ENCODE measurements around the gene GAS2. TPM values are rescaled to one million over a fixed set of nuclear protein-coding genes. Genes with fewer than 3 reads are reported as not detected.

Gene GAS2
- total RNA-seq, 1 donor from 2014 or later, result 3.3 TPM

DNA sequence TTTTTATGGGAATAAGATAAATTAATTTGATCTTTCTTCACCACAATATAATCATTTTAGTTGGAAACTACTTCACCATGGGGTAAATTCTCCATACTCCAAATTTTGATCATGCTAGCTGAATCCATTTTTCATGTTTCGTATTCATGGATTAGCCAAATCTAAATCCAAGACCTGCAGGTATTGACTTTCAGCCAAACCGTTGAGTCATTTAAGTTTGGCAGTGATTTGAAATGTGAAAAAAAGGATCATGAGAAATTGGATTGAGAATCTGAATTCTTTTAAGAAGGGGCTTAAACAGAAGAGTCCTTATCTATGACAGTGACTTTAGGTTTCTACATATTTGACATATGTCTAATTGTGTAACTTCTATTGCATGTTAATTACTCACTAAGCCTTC lies 5.3 kb downstream of the GAS2 start:
- DNase-seq (ENCODE audit: low spot score), result no peak

DNA sequence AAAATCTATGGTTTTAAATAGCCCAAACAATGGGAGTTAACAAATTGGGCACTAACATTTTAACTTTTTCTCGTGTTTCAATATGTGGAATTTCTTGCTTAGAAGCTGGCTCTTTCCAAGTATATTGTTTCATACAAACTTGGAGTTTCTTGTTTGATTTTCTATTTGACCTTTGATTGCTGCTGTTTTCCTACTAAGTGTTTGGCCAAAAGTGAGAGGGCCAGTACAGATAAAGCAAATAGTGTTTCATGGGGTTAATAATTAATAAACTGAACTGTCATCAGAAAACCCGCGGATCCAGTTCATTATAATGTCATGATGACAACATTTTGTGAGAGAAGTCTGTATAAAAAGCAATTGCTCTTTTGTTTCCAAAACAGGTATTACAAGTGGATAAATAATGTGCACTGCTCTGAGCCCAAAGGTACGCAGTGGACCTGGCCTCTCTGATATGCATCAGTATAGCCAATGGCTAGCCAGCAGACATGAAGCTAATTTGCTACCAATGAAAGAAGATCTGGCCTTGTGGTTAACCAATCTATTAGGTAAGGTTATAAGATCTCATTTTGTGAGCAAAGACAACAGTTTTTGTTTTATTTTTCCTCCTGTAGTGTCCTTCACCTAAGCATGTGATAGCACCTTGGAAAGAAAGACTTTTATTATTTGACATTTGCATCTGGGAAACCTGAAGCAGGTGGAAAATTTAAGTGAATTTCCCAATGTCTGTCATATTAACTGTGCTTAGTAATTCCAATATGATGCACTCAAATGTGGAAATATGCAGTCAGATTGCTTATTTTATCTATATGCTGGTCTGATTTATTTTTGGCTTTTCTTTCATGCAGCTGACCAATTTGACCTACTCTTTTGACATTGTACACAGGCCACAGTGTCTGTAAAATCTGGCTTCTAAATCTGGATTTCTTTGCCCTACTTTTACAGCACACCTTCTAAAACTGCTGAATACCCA lies 8.3 kb downstream of the GAS2 start:
- no peak for DNase-seq (ENCODE audit: low spot score)

DNA sequence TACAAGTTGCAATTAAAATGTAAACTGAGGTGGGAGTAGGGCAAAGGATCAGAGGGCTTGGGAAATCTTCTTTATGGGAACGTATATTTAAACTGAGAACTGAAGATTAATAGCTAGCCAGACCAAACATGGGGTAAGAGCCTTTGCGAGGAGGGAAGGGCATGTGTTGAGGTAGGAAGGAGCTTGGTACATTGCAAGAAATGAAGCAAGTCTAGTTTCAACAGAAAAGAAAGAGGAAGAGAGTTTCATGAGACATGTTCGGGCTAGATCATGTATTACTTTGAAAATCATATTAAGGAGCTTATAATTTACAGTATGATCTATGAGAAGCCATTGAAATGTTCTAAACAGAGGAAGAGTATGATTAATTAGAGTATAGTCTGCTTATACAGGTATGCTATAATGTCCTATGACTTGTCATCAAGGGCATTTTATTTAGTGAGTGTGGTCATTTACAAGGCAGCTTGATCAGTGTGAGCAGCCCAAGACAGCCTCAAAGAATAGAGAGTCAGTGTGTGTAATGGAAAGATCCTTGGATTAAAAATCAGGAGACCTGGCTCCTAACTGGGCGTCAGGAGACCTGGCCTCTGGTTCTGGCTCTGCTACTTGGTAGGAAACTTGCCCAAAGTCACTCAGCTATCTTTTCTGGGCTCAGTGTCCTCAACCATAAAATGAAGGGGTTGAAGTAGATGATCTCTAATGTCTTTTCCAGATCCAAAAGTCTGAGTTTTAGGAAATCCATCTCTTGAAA lies 10.9 kb downstream of the GAS2 start:
- no peak for DNase-seq (ENCODE audit: low spot score)

DNA sequence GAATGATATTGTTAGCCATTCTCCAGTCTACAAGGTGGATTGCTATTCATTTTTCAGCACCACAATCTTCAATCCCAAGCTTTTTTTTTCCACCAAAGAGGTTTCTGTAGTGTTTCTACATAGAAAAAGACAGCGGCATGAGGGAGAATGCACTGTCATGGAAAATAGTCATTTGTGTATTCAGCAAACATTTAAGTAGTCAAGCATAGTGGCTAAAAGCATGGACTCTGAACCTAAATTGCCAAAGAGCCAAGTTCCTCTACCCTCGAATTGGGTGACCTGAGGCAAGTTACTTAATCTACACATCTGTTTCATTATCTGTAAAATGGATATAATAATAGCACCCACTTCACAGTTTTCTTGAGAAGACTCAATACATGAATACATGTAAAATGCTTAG lies 14.2 kb downstream of the GAS2 start:
- DNase-seq (ENCODE audit: low spot score), result no peak

DNA sequence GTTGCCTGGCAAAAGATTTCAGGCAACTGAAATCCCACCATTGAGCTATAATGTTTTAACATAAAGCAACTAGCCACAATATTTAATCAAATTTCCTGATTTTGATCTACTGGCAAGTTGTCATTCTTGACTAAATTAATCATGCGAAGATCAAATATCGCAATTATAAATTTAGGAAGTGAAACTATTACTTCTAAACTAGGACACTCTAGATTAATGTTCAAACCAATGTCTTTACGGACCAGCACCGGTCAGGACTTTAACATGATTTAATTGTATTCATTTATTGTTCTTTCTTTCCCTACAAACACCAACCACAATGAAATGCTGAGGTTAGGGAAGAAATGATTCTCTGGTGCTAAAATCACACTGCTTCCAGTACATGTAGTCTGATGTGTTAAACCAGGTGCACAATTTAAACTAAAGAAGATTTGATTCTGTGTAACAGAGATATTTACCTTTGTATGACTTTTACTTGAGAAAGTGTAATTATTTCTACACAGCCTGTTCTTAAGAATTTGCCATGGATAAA lies 14.9 kb downstream of the GAS2 start:
- no peak for DNase-seq (ENCODE audit: low spot score)

DNA sequence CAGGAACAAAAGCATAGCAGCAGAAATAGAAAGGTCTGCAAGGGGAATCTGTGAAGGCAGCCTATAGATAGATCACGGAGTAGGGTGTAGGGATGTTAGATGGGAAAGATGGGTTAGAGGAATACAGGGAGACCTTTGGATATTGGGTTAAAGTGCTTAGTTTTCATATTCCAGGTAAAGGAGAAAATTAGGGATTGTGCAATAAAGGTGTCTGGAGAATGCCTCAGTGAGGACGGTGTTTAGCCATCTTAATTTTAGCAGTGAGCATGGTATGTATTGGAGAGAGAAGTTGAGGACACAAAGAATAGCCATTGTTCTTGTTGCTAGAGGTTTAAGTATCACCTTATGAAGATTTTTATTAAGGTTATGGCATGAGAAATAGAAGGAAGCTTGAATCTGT lies 17.7 kb downstream of the GAS2 start:
- DNase-seq (ENCODE audit: low spot score), result no peak

DNA sequence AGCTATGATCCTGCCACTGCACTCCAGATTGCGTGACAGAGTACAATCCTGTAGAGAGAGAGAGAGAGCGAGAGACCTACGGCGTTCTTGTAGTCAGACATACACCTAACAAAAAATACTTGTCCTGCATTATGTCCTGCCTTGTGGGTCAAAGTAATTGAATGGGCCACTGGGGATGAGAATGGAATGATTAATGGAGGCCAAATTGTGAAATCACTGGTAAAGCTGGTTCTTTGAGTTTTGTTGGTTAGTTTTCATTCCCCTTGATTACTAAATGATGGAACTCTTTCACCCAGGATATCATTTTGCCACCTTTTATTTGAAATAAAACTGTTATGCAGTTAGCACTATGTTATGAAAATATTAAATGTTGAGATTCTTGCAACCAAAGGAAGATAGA lies 18.7 kb downstream of the GAS2 start:
- DNase-seq (ENCODE audit: low spot score), result no peak

DNA sequence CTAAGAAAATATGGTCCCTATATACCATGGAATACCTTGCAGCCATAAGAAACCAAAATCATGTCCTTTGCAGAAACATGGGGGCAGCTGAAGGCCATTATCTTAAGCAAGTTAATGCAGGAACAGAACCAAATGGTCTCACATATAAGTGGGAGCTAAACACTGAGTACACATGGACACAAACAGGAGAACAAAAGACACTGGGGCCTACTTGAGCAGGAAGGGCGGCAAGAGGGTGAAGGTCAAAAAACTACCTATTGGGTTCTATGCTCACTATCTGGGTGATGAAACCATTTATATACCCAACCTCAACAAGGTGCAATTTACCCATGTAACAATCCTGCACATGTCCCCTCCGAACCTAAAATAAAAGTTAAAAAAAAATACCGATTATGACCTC lies 22.5 kb downstream of the GAS2 start:
- no peak for DNase-seq (ENCODE audit: low spot score)

DNA sequence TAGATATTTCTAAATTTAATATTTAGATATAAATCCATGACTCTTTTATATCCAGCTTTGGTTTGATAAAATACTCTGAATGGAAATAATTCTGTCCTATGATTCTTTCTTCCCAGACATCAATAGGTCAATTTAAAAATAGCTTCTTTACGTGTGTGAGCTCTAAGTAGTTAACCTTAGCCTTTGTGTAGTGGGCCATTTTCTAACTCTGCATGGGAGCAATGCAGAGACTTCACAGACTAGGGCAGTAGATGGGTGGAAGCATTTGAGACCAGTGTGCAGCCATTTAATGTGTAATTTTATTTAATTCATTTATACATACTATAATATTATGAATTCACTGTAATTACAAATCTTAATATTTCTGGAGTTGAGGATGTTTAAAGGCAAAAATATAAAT lies 23.8 kb downstream of the GAS2 start:
- no peak for DNase-seq (ENCODE audit: low spot score)

DNA sequence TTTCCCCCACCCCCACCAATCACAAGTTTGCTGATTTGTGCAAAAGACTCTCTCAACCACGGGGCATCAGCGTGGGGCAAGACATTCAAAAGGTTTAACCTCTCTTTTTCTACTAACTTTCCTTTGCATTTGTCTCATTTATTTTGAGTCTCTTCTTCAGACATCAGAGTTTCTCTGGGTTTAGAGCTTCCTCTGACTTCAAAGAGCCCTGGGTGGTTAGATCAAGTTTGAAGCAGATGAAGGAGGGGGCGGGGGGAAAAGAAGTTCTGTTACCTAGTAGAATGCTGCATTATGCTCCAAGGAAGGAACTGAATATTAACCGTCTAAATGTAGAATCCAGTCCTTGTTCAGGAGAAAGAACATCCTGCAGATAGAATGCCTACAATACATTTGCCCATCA lies 24.5 kb downstream of the GAS2 start:
- no peak for DNase-seq (ENCODE audit: low spot score)

DNA sequence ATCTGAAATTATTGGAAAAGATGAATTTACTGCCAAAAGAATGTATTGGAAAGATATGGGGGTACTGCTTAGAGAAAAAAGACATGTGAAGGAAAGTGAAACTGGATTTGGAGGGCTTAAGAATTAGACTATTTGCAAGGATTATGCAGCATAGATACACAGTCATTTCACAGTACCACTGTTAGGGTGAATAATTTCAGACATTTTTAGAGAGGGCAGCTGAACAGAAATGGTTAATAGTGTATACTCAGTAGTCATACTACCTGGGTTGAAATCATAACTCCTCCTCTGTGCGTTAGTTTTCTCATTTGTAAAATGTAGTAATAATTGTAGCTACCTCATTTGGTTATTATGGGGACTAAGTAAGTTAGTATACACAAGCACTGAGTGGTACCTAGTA lies 33.0 kb downstream of the GAS2 start:
- no peak for DNase-seq (ENCODE audit: low spot score)

DNA sequence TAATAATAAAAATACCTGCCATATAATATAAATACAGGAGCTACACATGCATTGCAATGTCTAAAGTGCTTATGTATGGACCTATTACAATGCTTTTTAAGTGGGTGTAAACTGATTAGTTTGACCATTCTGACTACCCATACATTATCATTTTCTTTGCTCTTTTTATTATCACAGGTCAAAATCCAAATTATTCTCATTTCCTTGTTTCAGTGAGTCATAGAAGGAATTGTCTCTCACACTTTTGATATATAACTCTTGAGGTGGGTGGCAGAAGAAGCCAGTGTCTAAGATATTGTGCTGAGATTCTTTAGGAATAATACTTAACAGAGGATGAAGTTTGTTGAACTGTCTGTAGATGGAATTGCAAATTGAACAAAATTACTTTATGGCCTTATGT lies 35.6 kb downstream of the GAS2 start:
- DNase-seq (ENCODE audit: low spot score), result no peak

DNA sequence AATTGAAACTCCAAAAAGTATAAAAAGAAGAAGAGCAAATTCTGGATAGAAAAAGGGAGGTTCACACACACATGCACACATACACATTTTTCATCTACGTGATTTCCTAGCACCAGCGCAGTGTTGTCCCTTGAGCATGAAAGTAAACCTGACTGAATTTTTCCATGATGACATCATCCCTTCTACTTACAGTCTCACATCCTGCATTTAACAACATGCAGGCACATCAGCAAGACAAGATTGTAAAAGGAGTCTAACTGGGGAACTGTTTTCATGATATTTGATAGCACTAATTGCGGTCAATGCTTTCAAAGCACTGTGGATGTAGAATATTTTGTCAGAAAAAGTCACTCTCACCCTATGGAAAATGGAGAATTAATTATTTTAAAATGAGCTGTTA lies 36.6 kb downstream of the GAS2 start:
- peak; percentile 17 for DNase-seq (ENCODE audit: low spot score)

DNA sequence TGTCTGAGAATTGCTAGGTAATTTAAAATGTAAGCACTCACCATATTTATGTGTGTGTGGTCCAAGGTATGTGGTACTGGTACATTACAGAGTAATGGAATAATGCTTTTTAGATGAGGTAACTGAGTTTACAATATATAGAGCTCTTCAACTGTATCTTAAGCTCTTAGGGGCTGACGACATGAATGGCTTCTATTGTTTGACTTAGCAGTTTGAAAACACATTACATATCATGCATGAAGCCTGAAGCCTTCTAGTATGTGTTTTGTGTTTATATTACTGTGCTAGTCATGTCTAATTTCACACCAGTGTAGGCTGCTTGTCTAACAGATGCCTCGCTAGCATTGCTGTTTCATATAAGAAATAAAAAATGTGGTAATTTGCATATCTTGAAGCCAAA lies 37.2 kb downstream of the GAS2 start:
- no peak for DNase-seq (ENCODE audit: low spot score)

DNA sequence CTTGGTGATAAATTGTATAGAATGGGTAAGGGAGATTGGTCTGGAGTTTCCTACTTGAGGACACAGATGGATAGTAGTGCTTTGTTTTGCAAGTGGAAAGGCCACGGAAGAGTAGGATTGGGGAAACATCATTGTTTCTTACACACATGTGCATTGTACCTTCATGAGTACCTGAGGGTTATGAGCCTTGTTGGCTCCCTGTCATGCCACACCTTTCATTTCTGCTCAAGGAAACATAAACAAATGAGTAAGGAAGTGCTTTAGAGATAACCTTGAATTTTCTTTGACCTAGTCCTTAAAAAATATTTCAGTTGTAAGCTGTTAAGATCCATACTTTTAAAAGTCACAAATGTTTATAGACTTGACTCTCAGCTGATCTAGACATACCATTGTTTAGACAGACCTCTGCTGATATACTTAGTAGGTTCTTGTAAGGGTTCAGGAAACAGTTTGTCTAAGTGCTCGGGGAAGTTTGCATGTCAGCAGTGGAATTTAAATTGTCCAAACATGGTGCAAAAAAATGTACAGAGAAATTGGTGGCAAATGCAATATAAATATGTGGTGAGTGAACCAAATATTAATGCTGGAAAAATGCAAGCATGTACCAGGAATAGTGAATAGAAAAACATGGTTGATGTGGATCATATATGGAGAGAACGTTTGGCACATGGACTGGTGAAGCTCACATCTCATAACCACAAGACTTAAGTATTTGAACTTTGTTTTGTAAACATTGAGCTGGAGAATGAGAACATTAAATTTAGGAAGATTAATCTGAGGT lies 40.9 kb downstream of the GAS2 start:
- no peak for DNase-seq (ENCODE audit: low spot score)

DNA sequence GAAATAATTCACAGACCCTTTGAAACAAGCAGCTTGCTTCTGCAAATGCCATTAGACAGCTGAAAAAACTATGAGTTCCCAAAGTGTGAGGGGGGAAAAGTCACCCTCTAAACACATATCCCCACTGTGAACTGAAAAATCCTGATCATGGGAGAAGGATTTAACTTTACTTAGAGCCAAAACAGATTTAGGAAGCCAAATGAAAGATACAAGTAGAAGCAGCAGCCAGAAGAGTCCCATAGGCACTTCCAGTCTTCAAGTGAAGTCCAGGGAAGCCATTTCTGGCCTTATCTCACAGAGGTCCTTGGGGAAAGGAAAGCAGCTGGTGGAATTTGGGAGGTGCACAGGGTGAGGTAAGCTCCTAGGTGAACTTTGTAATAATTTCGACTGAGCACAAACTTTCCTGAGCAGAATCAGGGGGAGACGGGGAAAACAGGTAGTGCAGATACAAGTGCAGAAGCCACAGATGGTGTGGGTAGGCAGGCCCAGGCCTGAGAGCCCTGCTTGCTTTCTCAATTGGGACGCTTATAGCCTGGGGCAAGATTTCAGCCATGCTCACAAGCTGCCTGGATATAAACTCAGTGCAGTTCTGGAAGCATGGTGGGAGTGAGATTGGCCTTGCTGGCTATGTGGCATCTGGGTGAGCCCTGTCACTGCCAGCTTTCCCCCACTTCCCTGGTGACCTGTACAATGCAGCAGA lies 44.8 kb downstream of the GAS2 start:
- DNase-seq (ENCODE audit: low spot score), result no peak

DNA sequence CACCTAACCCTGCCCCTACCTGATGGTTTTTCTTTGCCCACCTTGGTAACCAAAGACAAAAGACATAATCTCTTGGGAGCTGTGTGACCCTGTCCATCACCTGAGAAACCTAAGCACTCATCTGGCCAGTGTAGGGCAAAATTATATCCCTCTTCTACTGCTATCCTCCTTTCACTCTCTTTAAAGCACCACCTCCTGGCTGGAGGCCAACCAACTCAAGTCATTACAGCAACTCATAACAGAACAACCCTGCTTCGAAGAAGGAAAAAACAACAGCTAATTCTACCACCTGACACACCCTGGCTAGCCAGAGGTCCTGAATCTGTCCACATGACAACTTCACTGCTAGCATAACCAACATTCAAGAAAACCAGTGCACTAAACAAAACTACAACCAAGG lies 45.5 kb downstream of the GAS2 start:
- DNase-seq (ENCODE audit: low spot score), result no peak

DNA sequence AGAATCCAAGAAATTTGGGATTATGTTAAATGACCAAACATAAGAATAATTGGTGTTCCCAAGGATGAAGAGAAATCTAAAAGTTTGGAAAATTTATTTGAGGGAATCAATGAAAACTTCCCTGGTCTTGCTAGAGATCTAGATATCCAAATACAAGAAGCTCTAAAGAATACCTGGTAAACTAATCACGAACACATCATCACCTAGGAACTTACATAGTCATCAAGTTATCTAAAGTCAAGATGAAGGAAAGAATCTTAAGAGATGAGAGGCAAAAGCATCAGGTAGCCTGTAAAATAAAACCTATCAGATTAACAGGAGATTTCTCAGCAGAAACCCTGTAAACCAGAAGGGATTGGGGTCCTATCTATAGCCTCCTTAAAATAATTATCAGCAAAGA lies 46.9 kb downstream of the GAS2 start:
- no peak for DNase-seq (ENCODE audit: low spot score)

DNA sequence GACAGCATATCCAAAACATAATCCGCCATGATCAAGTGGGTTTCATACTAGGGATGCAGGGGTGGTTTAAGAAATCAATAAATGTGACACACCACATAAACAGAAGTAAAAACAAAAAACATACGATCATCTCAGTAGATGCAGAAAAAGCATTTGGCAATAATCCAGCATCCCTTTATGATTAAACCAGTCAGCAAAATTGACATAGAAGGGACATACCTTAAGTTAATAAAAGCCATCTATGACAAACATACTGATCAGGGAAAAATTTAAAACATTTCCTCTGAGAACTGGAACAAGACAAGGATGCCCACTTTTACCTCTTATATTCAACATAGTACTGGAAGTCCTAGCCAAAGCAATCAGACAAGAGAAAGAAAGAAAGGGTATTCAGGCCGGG lies 49.6 kb downstream of the GAS2 start:
- no peak for DNase-seq (ENCODE audit: low spot score)

DNA sequence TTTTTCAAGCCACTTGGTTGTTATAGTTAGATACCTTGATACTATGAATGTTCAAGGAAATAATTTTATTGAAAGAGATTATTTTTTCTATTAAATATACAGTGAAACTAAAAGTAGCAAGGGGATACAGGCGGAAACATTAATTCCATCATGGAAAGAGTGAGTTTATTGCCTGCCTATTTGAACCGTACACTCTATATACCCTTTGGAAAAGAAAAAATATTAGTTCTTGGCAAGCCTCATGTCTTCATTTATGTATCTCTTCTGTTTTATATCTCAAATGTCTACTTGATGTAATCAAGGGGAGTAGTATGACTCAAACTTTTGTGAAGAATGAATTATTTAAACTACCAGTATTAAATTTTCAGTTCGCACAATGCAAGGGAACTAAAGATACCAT lies 54.0 kb downstream of the GAS2 start:
- DNase-seq (ENCODE audit: low spot score), result no peak

DNA sequence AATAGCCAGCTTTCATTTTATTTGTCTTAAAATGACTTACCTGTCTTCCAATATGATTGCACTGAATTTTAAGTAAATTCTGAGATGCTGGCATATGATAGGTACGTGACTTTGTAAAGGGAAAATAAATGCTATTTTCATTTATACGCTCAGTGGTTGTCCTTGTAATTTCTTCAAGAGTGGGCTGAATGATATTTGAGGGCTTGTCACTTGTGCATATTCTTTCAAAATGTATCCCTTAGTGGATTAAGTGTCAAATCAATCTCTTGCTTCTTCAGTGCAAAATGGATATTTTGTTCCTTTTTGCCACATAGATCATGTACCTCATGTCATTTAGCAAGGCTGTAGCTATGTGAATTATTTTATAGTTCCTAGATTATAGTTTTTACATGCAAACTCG lies 56.9 kb downstream of the GAS2 start:
- DNase-seq (ENCODE audit: low spot score), result no peak

DNA sequence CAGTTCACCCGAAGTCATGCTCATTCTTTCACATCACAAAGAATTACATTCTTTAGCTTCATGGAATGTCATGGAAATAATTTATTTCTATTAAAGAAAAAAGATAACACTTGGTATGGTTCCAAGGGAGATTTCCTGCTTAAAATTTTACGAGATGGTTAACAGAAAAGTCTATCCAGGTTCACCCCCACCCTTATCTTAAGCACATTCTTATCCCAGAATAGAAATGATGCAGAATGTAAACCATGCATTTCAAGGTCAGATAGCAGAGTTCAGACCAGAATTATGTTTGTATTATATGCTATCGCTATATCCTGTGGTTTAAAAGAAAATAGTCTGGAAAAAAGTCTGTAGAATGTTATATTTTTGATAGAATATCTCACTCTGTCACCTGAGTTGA lies 58.7 kb downstream of the GAS2 start:
- DNase-seq (ENCODE audit: low spot score), result no peak

All from mucosa of gallbladder (tissue), 1 donor.